Measurements from ENCODE around the gene KIF26A. TPM values are rescaled to one million over a fixed set of nuclear protein-coding genes. Genes with fewer than 3 reads are reported as not detected.

KIF26A gene
- under 1 TPM; 0.21 to 0.28 TPM for total RNA-seq

DNA sequence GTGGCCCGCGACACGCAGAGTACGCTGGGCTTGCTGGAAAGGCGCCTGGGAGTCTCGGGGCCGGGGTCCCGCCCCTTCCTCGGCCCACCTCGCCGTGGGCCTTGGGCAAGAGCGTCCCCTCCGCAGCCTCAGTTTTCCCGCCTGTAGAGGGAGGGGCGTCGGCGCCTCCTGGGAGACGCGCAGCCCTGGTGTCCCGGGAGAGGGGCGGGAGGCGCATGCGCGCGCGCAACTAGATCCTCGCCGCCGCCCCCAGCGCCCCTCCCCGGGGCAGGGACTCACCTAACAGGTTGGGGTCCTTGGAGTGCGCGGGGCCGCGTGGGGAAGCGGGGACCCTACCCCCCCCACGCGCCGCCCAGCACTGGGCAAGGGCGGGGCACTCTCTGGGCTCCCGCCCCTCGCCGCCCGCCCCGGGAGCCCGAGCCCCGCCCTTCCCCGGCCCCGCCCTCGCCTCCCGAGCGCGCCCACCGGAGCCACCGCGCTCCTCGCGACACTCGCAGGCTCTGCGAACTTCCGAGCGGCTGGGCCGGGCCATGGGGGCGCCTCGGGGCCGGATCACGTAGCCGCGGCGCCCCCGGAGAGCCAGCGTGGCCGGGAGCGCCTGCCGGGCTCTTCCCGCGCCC lies at the start of gene KIF26A:
Gene KIF26A (plus strand): TSS at position 490 of the 620 bp plus-strand sequence. CDS start 136 bp downstream, outside the sequence.
- peaks cover 4% of the 10 kb centered on the region for H3K4me1 Mint-ChIP-seq
- ChIA-PET POLR2A (no interaction called here), CTCF (no interaction called here)
- ATAC-seq (peak; percentile 23), DNase-seq (peak; percentile 52)
- no peaks in the 10 kb centered on the region for H3K36me3 Mint-ChIP-seq (ENCODE audit: low read depth)
- peaks cover 26% of the 10 kb centered on the region for H3K27me3 Mint-ChIP-seq
- no peaks in the 10 kb centered on the region for H3K9me3 Mint-ChIP-seq (ENCODE audit: low read depth)
- H3K27ac Mint-ChIP-seq, result no peak within 1 kb of the TSS
- intact Hi-C loops (cut with DNase I, micrococcal nuclease), result loop anchor here in 1 of 2 experiments (5.0 kb wide), 2 partner anchors 424 to 504 kb away; no protein-coding TSS in a partner anchor
- peak within 1 kb of the TSS; percentile 36 for H3K4me3 Mint-ChIP-seq

DNA sequence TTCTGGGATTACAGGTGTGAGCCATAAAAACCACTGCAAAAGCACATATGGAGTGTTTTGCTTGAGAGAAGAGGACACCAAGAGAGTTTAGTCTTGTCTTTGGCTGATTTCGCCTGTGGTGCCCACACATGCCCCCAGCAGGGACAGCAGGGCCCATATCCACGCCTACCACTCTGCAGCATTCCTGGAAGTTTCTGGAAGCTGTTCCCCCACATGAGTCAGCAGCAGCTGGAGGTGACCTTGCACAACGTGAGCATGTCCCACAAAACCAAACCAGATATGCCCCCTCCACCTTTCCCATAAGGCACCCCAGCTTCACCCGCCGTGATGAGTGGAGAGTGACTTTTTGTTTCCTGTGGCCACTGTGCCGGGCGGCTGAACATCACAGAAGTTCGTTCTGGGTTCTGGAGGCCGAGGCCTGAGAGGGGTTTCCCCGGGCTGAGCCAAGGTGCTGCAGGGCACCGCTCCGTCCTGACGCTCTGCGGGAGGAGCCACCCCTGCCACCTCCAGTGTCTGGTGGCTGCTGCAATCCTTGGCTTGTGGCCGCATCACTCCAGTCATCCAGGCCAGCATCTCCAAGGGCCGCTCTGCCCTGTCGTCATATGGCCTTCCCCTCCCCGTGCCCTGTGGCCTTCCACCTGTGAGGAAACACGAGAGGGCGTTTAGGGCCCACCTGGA lies 48.2 kb upstream of the KIF26A start:
- H3K36me3 Mint-ChIP-seq (ENCODE audit: low read depth), result no peaks in the 10 kb centered on the region
- intact Hi-C loops (cut with DNase I, micrococcal nuclease), result no loop called here
- no peaks in the 10 kb centered on the region for H3K9me3 Mint-ChIP-seq (ENCODE audit: low read depth)
- no peak for ATAC-seq
- CTCF ChIA-PET, result interaction anchor here (0.6 kb wide), 1 partner anchor 282 kb away, joined by 3 read pairs; no protein-coding TSS in a partner anchor
- POLR2A ChIA-PET, result no interaction called here
- H3K27me3 Mint-ChIP-seq, result peaks cover 2% of the 10 kb centered on the region
- no peak overlapping the region for H3K4me3 Mint-ChIP-seq
- no peak for DNase-seq
- H3K4me1 Mint-ChIP-seq, result peaks cover 5% of the 10 kb centered on the region
- H3K27ac Mint-ChIP-seq, result no peak overlapping the region

DNA sequence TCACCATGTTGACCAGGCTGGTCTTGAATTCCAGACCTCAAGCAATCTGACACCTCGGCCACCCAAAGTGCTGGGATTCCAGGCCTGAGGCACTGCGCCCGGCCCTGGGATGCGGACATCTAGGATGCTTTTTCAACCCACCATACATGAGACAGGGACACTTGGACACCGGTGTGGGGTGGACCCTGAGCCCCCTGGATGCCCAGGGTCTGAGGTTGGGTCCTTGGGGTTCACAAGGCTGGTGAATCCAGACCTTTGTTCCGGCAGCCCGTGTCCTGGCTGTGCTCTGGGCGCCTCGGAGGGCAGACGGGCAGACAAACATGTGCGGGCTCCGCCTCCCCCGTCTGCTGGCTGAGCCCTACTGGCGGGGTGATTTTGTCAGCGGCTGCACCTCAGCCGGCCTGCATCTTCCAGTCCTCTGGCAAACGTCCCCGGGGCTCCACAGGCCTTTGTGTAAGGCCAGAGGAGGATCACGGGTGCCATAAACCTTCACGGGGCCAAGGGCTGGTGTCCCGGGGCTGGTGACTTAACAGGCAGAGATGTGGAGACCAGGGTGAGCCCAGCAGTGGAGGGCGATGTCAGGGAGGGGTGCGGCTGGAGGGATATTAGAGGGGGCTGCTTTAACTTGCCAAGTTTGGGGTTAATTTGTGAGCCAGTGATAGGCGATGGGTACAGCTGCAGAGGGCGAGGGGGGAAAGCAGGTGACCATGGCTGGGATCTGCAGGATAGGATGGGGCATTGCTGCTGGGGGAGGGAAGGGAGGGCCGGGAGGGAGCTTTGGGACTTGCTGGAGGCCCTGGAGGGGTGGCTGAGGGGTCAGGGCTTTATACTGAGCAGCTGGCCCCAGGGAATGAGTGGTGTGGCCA lies 47.1 kb upstream of the KIF26A start:
- CTCF ChIA-PET, result interaction anchor here (1.0 kb wide), 1 partner anchor 16 kb away, joined by 3 read pairs; no protein-coding TSS in a partner anchor
- Mint-ChIP-seq H3K9me3 (ENCODE audit: low read depth) (no peaks in the 10 kb centered on the region), H3K27me3 (peaks cover 2% of the 10 kb centered on the region), H3K36me3 (ENCODE audit: low read depth) (no peaks in the 10 kb centered on the region), H3K4me3 (no peak overlapping the region), H3K4me1 (peaks cover 5% of the 10 kb centered on the region), H3K27ac (no peak overlapping the region)
- intact Hi-C loops (cut with DNase I, micrococcal nuclease), result no loop called here
- DNase-seq (no peak), ATAC-seq (no peak)
- POLR2A ChIA-PET, result no interaction called here

DNA sequence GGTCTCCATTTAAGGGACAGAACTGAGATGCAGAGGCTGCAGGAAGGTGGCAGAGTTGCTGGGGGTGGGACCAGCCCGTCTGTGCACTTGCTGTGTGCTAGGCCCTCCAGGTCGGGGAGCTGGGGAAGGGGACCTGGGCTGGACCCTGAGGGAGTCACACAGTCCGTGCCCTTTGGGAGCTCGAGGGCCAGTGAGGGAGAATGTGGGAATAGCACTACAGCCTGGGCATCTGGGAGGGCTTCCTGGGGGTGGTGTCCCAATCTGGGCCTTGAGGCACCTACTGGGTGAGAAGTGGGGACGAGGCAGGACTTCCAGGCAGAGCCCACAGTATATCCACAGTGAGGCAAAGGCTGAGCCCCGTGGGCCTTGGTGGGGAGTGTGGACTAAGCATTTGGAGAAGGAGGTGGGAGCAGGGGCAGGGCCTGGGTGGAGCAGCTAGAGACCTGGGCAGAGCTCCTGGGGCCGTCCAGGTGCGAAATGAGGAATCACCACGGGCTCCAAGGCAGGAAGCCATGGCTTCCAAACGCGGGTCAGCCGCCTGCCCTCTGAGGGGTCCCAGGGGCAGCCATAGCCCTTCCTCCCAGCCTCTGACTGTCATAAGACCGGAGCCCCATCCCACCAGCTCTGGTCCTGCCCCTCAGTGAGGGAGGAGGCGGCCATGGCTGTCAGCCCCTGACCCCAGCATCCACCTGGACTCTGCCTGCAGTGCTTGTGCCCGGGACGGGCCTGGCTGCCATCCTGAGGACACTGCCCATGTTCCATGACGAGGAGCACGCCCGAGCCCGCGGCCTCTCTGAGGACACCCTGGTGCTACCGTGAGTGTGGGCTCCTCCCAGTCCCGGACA lies 46.2 kb upstream of the KIF26A start:
- ATAC-seq (no peak), DNase-seq (no peak)
- ChIA-PET POLR2A (no interaction called here), CTCF (interaction anchor here (0.6 to 2.8 kb wide), 3 partner anchors 14 to 573 kb away, joined by 3 to 16 read pairs (median 3); no protein-coding TSS in a partner anchor)
- Mint-ChIP-seq H3K4me3 (no peak overlapping the region), H3K9me3 (ENCODE audit: low read depth) (no peaks in the 10 kb centered on the region), H3K4me1 (peaks cover 5% of the 10 kb centered on the region), H3K36me3 (ENCODE audit: low read depth) (no peaks in the 10 kb centered on the region), H3K27me3 (peaks cover 2% of the 10 kb centered on the region), H3K27ac (no peak overlapping the region)
- intact Hi-C loops (cut with DNase I, micrococcal nuclease), result no loop called here

DNA sequence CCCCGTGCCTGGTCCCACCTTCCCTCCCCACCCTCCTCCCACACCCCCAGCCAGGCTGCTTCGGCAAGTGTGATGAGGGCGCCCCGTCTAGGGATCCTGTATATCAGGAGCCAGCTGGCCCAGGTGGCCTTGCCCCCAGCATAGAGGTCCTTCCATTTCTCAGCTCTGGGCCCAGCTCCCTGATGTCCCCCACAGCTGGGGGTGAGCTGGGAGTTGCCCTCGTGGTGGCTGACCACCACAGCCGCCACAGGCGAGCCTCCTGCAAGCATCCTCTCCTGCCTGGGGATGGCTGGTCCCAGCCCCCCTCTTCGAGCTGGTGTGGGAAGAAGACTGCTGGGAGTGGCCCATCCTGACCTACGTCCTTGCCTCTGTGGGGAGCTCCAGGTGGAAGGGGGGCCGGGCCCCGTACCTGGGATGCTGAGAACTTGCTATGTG lies 45.4 kb upstream of the KIF26A start:
- Mint-ChIP-seq H3K27ac (no peak overlapping the region), H3K9me3 (ENCODE audit: low read depth) (no peaks in the 10 kb centered on the region), H3K4me3 (no peak overlapping the region), H3K36me3 (ENCODE audit: low read depth) (no peaks in the 10 kb centered on the region), H3K27me3 (no peaks in the 10 kb centered on the region), H3K4me1 (peaks cover 5% of the 10 kb centered on the region)
- DNase-seq, result no peak
- POLR2A ChIA-PET, result no interaction called here
- intact Hi-C loops (cut with DNase I, micrococcal nuclease), result no loop called here
- no peak for ATAC-seq
- CTCF ChIA-PET, result interaction anchor here (0.8 to 2.8 kb wide), 3 partner anchors 15 to 468 kb away, joined by 3 to 16 read pairs (median 4); no protein-coding TSS in a partner anchor

DNA sequence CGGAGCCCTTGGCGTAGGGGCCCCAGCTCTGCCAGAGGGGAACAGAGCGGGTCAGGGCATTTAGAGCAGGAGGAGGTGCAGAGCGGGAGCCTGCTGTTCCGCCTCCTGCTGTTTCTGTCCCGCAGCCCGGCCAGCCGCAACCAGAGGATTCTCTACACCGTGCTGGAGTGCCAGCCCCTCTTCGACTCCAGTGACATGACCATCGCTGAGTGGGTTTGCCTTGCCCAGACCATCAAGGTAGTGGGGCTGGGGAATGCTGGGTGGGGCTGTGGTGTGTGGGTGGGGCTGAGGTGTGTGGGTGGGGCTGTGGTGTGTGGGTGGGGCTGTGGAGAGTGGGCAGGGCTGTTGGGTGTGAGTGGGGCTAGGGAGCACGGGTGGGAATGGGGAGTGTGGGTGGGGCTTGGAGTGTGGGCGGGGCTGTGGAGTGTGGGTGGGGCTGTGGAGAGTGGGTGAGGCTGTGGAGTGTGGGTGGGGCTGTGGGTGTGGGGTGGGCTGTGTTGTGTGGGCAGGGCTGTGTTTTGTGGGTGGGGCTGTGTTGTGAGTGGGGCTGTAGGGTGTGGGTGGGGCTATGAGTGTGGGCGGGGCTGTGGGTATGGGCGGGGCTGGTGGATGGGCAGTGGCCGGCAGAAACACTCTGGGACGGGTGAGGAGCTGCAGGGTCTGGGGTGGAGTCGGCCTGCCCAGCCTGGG lies 44.9 kb upstream of the KIF26A start:
- intact Hi-C loops (cut with DNase I, micrococcal nuclease), result loop anchor here in 1 of 2 experiments (1.0 to 2.0 kb wide), 3 partner anchors 15 to 471 kb away; no protein-coding TSS in a partner anchor
- H3K4me3 Mint-ChIP-seq, result no peak overlapping the region
- no peaks in the 10 kb centered on the region for H3K27me3 Mint-ChIP-seq
- H3K27ac Mint-ChIP-seq, result no peak overlapping the region
- H3K9me3 Mint-ChIP-seq (ENCODE audit: low read depth), result no peaks in the 10 kb centered on the region
- H3K36me3 Mint-ChIP-seq (ENCODE audit: low read depth), result no peaks in the 10 kb centered on the region
- CTCF ChIA-PET, result interaction anchor here (0.6 to 2.8 kb wide), 10 partner anchors 13 to 649 kb away, joined by 3 to 16 read pairs (median 4); no protein-coding TSS in a partner anchor
- no peak for DNase-seq
- no peak for ATAC-seq
- H3K4me1 Mint-ChIP-seq, result peaks cover 5% of the 10 kb centered on the region
- POLR2A ChIA-PET, result no interaction called here

DNA sequence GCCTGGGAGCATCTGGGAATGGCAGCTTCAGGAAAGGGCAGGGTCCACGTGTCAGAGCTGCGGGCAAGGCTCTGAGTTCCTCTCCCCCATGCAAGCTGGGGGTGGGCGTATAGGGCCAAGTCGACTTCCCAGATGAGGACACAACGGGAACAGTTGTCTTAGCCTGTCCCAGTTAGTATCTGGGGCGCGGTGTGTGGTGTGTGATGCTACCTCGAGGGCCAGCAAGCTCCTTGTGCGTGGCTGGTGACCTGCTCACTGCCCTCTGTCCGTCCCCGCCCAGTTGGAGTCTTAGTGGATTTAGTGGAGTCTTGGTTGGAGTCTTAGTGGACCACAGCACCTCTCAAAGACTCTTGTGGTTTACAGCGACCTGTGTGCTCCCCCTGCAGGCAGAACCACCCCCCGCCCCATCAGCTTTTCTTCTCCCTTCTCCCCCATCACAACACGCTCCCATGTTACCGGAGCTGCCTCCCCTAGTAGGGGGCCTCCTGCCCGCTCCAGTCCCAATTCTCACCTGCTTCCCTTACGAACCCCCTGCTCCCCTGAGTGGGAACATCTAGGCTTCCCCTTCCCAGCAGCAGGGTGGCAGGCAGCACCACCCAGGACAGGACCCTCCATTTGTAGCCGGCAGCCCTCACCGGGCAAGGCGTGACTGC lies 44.2 kb upstream of the KIF26A start:
- intact Hi-C loops (cut with DNase I, micrococcal nuclease), result loop anchor here in 1 of 2 experiments (1.0 to 2.0 kb wide), 3 partner anchors 16 to 471 kb away; no protein-coding TSS in a partner anchor
- DNase-seq, result no peak

DNA sequence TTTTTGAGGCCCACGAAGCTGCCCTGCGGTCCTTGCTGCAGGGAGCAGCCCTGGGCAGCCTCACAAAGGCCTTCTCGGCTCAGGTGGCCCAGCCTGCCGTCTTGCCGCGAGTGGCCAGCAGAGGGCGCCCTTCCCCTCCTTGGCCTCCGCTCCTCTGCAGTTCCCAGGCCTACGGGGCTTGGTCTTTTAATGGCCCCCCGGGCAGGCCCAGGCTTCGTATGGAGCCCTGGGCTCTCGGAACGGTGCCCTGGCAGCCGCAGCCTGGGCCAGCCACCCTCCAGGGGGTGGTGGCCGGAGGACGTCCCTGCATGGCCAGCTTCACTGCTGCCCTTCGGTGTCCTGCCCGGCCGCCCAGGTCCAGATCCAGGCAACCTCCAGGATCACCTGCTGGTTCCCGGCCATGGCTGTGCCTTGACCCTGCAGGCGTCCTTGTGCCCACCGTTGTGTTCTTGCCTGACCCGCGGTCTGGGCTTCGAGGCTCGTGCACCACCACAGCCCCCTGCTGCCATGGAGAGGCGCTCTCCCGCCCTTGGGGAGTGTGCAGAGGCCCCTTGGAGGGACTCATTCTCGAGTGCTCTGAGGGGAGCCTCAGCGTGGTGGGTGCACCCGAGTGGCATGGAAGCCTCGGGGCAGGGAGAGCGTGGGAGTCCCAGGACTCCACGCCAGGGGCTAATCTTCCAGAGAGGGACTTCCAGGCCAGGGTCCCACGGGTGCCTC lies 43.5 kb upstream of the KIF26A start:
- ATAC-seq (peak; percentile 91), DNase-seq (peak; percentile 89)
- no peaks in the 10 kb centered on the region for H3K9me3 Mint-ChIP-seq (ENCODE audit: low read depth)
- ChIA-PET POLR2A (no interaction called here), CTCF (interaction anchor here (0.9 to 2.8 kb wide), 8 partner anchors 11 to 47 kb away, joined by 3 to 16 read pairs (median 4); no protein-coding TSS in a partner anchor)
- no peak overlapping the region for H3K27ac Mint-ChIP-seq
- intact Hi-C loops (cut with DNase I, micrococcal nuclease), result loop anchor here in 1 of 2 experiments (1.0 to 2.0 kb wide), 3 partner anchors 17 to 470 kb away; no protein-coding TSS in a partner anchor
- no peaks in the 10 kb centered on the region for H3K27me3 Mint-ChIP-seq
- peaks cover 5% of the 10 kb centered on the region for H3K4me1 Mint-ChIP-seq
- no peaks in the 10 kb centered on the region for H3K36me3 Mint-ChIP-seq (ENCODE audit: low read depth)
- no peak overlapping the region for H3K4me3 Mint-ChIP-seq

More for the DNA sequence above, 44.2 kb upstream of the KIF26A start:
- no peaks in the 10 kb centered on the region for H3K9me3 Mint-ChIP-seq (ENCODE audit: low read depth)
- no peak overlapping the region for H3K27ac Mint-ChIP-seq
- H3K4me1 Mint-ChIP-seq, result peaks cover 5% of the 10 kb centered on the region
- ATAC-seq, result no peak
- CTCF ChIA-PET, result interaction anchor here (0.6 to 2.8 kb wide), 10 partner anchors 12 to 648 kb away, joined by 3 to 16 read pairs (median 4); no protein-coding TSS in a partner anchor
- no peak overlapping the region for H3K4me3 Mint-ChIP-seq
- POLR2A ChIA-PET, result no interaction called here
- no peaks in the 10 kb centered on the region for H3K36me3 Mint-ChIP-seq (ENCODE audit: low read depth)
- no peaks in the 10 kb centered on the region for H3K27me3 Mint-ChIP-seq

Data from activated CD4-positive, alpha-beta T cell treated with anti-CD3 and anti-CD28 coated beads for 36 hours (primary cell).